Liver (tissue), 9 donors: ENCODE data around the gene NFIA. TPM values are rescaled to one million over a fixed set of nuclear protein-coding genes. Genes with fewer than 3 reads are reported as not detected.

Source experiments
- DNase-seq: peaks from one replicate; pipeline ENCODE4 v3.0.0-alpha.2; 2017; ENCODE audit warnings: low spot score
- H3K27ac ChIP-seq, 2 donors: one replicate each; pipeline ENCODE4 v1.7.0; 2013; ENCODE audit warnings: inconsistent platforms in 2 of 2, low read length in 2 of 2, control low read depth in 1 of 2, low read depth in 1 of 2, mild to moderate bottlenecking in 1 of 2
- H3K27me3 ChIP-seq, 4 donors: one replicate each; pipeline versions ENCODE4 v1.6.1 to v1.7.0; 2013; ENCODE audit warnings: low read length in 3 of 4, inconsistent platforms in 1 of 4, mild to moderate bottlenecking in 1 of 4, moderate library complexity in 1 of 4; ENCODE audit not compliant: control insufficient read depth in 4 of 4, insufficient read depth in 4 of 4
- H3K36me3 ChIP-seq, 4 donors: one replicate each; pipeline versions ENCODE4 v1.6.1 to v1.7.0; 2013; ENCODE audit warnings: low read length in 3 of 4, mild to moderate bottlenecking in 3 of 4, low read depth in 1 of 4, moderate library complexity in 1 of 4; ENCODE audit not compliant: control insufficient read depth in 4 of 4, insufficient read depth in 3 of 4
- H3K4me1 ChIP-seq, 4 donors: one replicate each; pipeline versions ENCODE4 v1.6.1 to v1.7.0; 2013; ENCODE audit warnings: low read length in 3 of 4, mild to moderate bottlenecking in 3 of 4, moderate library complexity in 1 of 4; ENCODE audit not compliant: control insufficient read depth in 4 of 4, insufficient read depth in 4 of 4
- H3K4me3 ChIP-seq, 3 donors: one replicate each; pipeline versions ENCODE4 v1.6.1 to v1.7.0; 2013; ENCODE audit warnings: low read length in 3 of 3, control low read depth in 1 of 3, low read depth in 1 of 3, mild to moderate bottlenecking in 1 of 3
- H3K9ac ChIP-seq, 2 donors: one replicate each; pipeline ENCODE4 v1.7.0; 2013; ENCODE audit warnings: low read length in 2 of 2, mild to moderate bottlenecking in 2 of 2, moderate library complexity in 2 of 2, control low read depth in 1 of 2, low read depth in 1 of 2
- H3K9me3 ChIP-seq, 4 donors: one replicate each; pipeline versions ENCODE4 v1.6.1 to v1.7.0; 2013; ENCODE audit warnings: low read length in 3 of 4; ENCODE audit not compliant: control insufficient read depth in 4 of 4
- ATF3 ChIP-seq: IDR thresholded peaks from 2 replicates; pipeline ENCODE4 v1.6.1; 2016; ENCODE audit warnings: antibody characterized with exemption
- CTCF ChIP-seq: fragments of 150-350 bp; IDR thresholded peaks from 2 replicates; pipeline ENCODE4 v1.5.1; 2017; ENCODE audit warnings: improper control_type of control experiment, low read depth, low read length; ENCODE audit not compliant: missing input control
- FOXA2 ChIP-seq: IDR thresholded peaks from 2 replicates; pipeline ENCODE4 v1.6.1; 2016; ENCODE audit warnings: antibody characterized with exemption
- HNF4A ChIP-seq, 2 donors: conservative IDR thresholded peaks; 2 replicates each; pipeline ENCODE4 v1.6.1; 2016; ENCODE audit warnings: antibody characterized with exemption in 2 of 2, mild to moderate bottlenecking in 2 of 2
- HNF4G ChIP-seq: IDR thresholded peaks from 2 replicates; pipeline ENCODE4 v1.6.1; 2016; ENCODE audit warnings: antibody characterized with exemption
- REST ChIP-seq: IDR thresholded peaks from 2 replicates; pipeline ENCODE4 v1.6.1; 2016; ENCODE audit warnings: antibody characterized with exemption, mild to moderate bottlenecking
- RXRA ChIP-seq, 2 donors: IDR thresholded peaks; 2 replicates each; pipeline ENCODE4 v1.6.1; 2017 to 2018; ENCODE audit warnings: antibody characterized with exemption in 2 of 2, mild to moderate bottlenecking in 1 of 2
- SP1 ChIP-seq: IDR thresholded peaks from 2 replicates; pipeline ENCODE4 v1.6.1; 2018; ENCODE audit warnings: antibody characterized with exemption, mild to moderate bottlenecking
- YY1 ChIP-seq: IDR thresholded peaks from 2 replicates; pipeline ENCODE4 v1.6.1; 2016; ENCODE audit warnings: antibody characterized with exemption, mild to moderate bottlenecking
- ZBTB33 ChIP-seq: IDR thresholded peaks from 2 replicates; pipeline ENCODE4 v1.6.1; 2016; ENCODE audit warnings: antibody characterized with exemption
- WGBS: extraction: QIAGEN DNeasy Blood & Tissue Kit; methylation state at CpG from one replicate; pipeline ENCODE4 v1.1.7; 2013; 5-methylcytosine and 5-hydroxymethylcytosine counted together
- polyA plus RNA-seq, 2 donors: library from polyadenylated mRNA; stranded (reverse) in 1 of 2; unstranded in 1 of 2; fragments of 200-250 nt in 1 of 2; fragments of >200 nt in 1 of 2; fragmentation: Nextera tagmentation in 1 of 2; extraction: Ambion mirVana in 1 of 2; gene quantifications; one replicate each; pipeline versions ENCODE4 v1.2.1 to v1.2.3, GENCODE V29; 2013 to 2015
- total RNA-seq, 2 donors: library from RNA; depleted of rRNA; stranded (reverse); fragments of >200 nt; gene quantifications; one replicate each; pipeline ENCODE4 v1.2.3, GENCODE V29; 2014
- donor health status: healthy.
- donor health status: healthy.
- donor health status: healthy.
- donor health status: healthy.
- donor health status: healthy.

Gene NFIA
- total and polyA plus RNA-seq, 4 donors: 6.8 to 53.7 (median 22.2) TPM

GRCh38 chr1:61051443-61051718, 31.0 kb upstream of the NFIA start (continued):
- TF ChIP-seq REST: no peak
- TF ChIP-seq ZBTB33: no peak
- TF ChIP-seq YY1: no peak
- no peak for TF ChIP-seq FOXA2
- TF ChIP-seq ATF3: no peak
- TF ChIP-seq HNF4G: no peak

GRCh38 chr1:61051719-61052394, 30.5 kb upstream of the NFIA start:
- WGBS: 91% methylated on average over 23 of the region's 23 CpGs
- Histone ChIP-seq H3K9me3 (no peaks in the 10 kb centered on the region), H3K4me3 (no peak overlapping the region), H3K36me3 (no peaks in the 10 kb centered on the region), H3K27ac (no peak overlapping the region), H3K4me1 (peaks cover 6 to 31% (median 25%) of the 10 kb centered on the region in 4 donors), H3K9ac (peak overlapping the region; percentile 89 to 91), H3K27me3 (no peaks in the 10 kb centered on the region)
- no peak for DNase-seq
- no peak for TF ChIP-seq RXRA (IDR thresholded peaks at IDR 0.05)
- no peak for TF ChIP-seq SP1
- no peak for TF ChIP-seq ATF3
- no peak for TF ChIP-seq CTCF
- no peak for TF ChIP-seq HNF4A (conservative IDR thresholded peaks at IDR 0.05)
- TF ChIP-seq YY1: no peak
- TF ChIP-seq ZBTB33: no peak
